Neural crest cell (in vitro differentiated cells): ENCODE measurements around the gene APH1B. TPM values are rescaled to one million over a fixed set of nuclear protein-coding genes. Genes with fewer than 3 reads are reported as not detected.

Experiments used
- DNase-seq: peaks from one replicate; pipeline ENCODE4 v3.0.0; 2021; ENCODE audit warnings: low read depth, mixed read lengths, low spot score
- H3K27ac Mint-ChIP-seq: one replicate; pipeline ENCODE4 v1.8.0; 2021; ENCODE audit warnings: mild to moderate bottlenecking, mixed read lengths; ENCODE audit not compliant: unreplicated experiment
- H3K27me3 Mint-ChIP-seq: 2 replicates; pipeline ENCODE4 v1.8.0; 2021; ENCODE audit warnings: low read depth, mild to moderate bottlenecking, mixed read lengths
- H3K36me3 Mint-ChIP-seq: 2 replicates; pipeline ENCODE4 v1.8.0; 2021; ENCODE audit warnings: low read depth, mild to moderate bottlenecking, mixed read lengths
- H3K4me1 Mint-ChIP-seq: 2 replicates; pipeline ENCODE4 v1.8.0; 2021; ENCODE audit warnings: mixed read lengths
- H3K4me3 Mint-ChIP-seq: one replicate; pipeline ENCODE4 v1.8.0; 2021; ENCODE audit warnings: mild to moderate bottlenecking, mixed read lengths
- H3K9me3 Mint-ChIP-seq: 2 replicates; pipeline ENCODE4 v1.8.0; 2021; ENCODE audit warnings: mixed read lengths
- CTCF ChIP-seq: fragments of 200-600 bp; sonication (generic); conservative IDR thresholded peaks from 2 replicates; pipeline ENCODE4 v1.5.0; 2021; ENCODE audit warnings: antibody characterized with exemption, mild to moderate bottlenecking
- total RNA-seq: library from RNA; stranded (reverse); gene quantifications from 2 replicates; pipeline ENCODE4 v1.2.1, GENCODE V29; 2021

The APH1B gene
- total RNA-seq, 1 donor from 2014 or later, result 18.5 TPM

GRCh38 chr15:63306492-63307073, 29.2 kb downstream of the APH1B start:
- no peak for TF ChIP-seq CTCF

GRCh38 chr15:63308491-63308890, 31.1 kb downstream of the APH1B start:
- no peaks in the 10 kb centered on the region for H3K9me3 Mint-ChIP-seq

More at GRCh38 chr15:63306492-63307073, 29.2 kb downstream of the APH1B start:
- DNase-seq, result no peak
- H3K4me3 Mint-ChIP-seq, result no peak overlapping the region
- no peaks in the 10 kb centered on the region for H3K9me3 Mint-ChIP-seq
- H3K4me1 Mint-ChIP-seq, result peaks cover 29% of the 10 kb centered on the region
- H3K27ac Mint-ChIP-seq, result no peak overlapping the region
- peaks cover 8% of the 10 kb centered on the region for H3K36me3 Mint-ChIP-seq
- no peaks in the 10 kb centered on the region for H3K27me3 Mint-ChIP-seq

GRCh38 chr15:63308947-63309346, 31.5 kb downstream of the APH1B start:
- Mint-ChIP-seq H3K9me3 (no peaks in the 10 kb centered on the region), H3K4me3 (no peak overlapping the region), H3K27me3 (no peaks in the 10 kb centered on the region), H3K27ac (peak overlapping the region; percentile 89), H3K4me1 (peaks cover 31% of the 10 kb centered on the region), H3K36me3 (peaks cover 5% of the 10 kb centered on the region)
- TF ChIP-seq CTCF, result no peak
- DNase-seq, result no peak

More at GRCh38 chr15:63308491-63308890, 31.1 kb downstream of the APH1B start:
- H3K27ac Mint-ChIP-seq, result no peak overlapping the region
- H3K27me3 Mint-ChIP-seq, result no peaks in the 10 kb centered on the region
- peaks cover 5% of the 10 kb centered on the region for H3K36me3 Mint-ChIP-seq
- no peak for TF ChIP-seq CTCF
- H3K4me1 Mint-ChIP-seq, result peaks cover 31% of the 10 kb centered on the region
- H3K4me3 Mint-ChIP-seq, result no peak overlapping the region
- no peak for DNase-seq

- no peak for DNase-seq
- no peak for TF ChIP-seq CTCF
- H3K4me1 Mint-ChIP-seq, result peaks cover 31% of the 10 kb centered on the region
- no peaks in the 10 kb centered on the region for H3K27me3 Mint-ChIP-seq
- H3K36me3 Mint-ChIP-seq, result peaks cover 5% of the 10 kb centered on the region
- no peak overlapping the region for H3K27ac Mint-ChIP-seq
- H3K4me3 Mint-ChIP-seq, result no peak overlapping the region
- no peaks in the 10 kb centered on the region for H3K9me3 Mint-ChIP-seq
Measured at GRCh38 chr15:63310646-63311045, 33.2 kb downstream of the APH1B start.

- no peak for TF ChIP-seq CTCF
- no peaks in the 10 kb centered on the region for H3K9me3 Mint-ChIP-seq
- H3K4me1 Mint-ChIP-seq, result peaks cover 31% of the 10 kb centered on the region
- no peaks in the 10 kb centered on the region for H3K36me3 Mint-ChIP-seq
- no peak overlapping the region for H3K27ac Mint-ChIP-seq
- H3K27me3 Mint-ChIP-seq, result no peaks in the 10 kb centered on the region
- no peak overlapping the region for H3K4me3 Mint-ChIP-seq
- DNase-seq, result no peak
Measured at GRCh38 chr15:63312286-63312685, 34.9 kb downstream of the APH1B start.
